ENCODE measurements around the gene RAB22A.

- TF ChIP-seq POLR2A (IDR thresholded peaks at IDR 0.05; ENCODE audit: low read depth, low read length) = no peak
- TF ChIP-seq, protein P1, sequence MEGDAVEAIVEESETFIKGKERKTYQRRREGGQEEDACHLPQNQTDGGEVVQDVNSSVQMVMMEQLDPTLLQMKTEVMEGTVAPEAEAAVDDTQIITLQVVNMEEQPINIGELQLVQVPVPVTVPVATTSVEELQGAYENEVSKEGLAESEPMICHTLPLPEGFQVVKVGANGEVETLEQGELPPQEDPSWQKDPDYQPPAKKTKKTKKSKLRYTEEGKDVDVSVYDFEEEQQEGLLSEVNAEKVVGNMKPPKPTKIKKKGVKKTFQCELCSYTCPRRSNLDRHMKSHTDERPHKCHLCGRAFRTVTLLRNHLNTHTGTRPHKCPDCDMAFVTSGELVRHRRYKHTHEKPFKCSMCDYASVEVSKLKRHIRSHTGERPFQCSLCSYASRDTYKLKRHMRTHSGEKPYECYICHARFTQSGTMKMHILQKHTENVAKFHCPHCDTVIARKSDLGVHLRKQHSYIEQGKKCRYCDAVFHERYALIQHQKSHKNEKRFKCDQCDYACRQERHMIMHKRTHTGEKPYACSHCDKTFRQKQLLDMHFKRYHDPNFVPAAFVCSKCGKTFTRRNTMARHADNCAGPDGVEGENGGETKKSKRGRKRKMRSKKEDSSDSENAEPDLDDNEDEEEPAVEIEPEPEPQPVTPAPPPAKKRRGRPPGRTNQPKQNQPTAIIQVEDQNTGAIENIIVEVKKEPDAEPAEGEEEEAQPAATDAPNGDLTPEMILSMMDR (IDR thresholded peaks at IDR 0.05; ENCODE audit: extremely low read depth in 1 of 2, insufficient read depth in 1 of 2, low read depth in 1 of 2, low read length in 2 of 2) = no peak
Measured at GRCh38 chr20:58397429-58397828, 87.9 kb downstream of the RAB22A start.
